ENCODE results near the gene PVRIG.
A peak's percentile ranks its signal among the peaks of the same experiment; 100 is the strongest.

PVRIG gene

DNA sequence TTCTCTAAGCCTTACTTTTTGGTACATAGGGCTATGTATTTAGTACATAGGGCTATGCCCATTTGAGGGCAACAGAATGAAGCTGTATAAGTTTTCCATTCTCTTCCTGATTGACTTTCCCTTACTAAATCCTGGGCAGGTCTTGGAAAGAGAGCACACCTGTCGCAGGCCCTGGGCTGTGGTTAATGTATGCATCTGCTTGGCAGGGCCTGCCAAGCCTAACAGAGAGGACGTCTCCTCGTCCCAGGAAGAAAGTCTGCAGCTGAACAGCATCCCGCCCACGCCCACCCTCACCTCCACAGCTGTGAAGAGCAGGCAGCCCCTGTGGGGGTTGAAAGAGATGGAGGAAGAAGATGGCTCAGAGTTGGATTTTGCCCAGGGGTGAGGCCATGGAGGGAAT lies 8.9 kb upstream of the PVRIG start:
- Histone ChIP-seq H3K27me3 (ENCODE audit: low read length) (no peaks in the 10 kb centered on the region), H3K36me3 (ENCODE audit: low read length) (no peaks in the 10 kb centered on the region), H3K27ac (ENCODE audit: low read depth, low read length) (peak overlapping the region; percentile 95), H3K9me3 (ENCODE audit: insufficient read depth, low read length) (no peaks in the 10 kb centered on the region), H3K9ac (ENCODE audit: low read length) (peak overlapping the region; percentile 61), H3K4me3 (ENCODE audit: insufficient read depth, low read length, poor library complexity, severe bottlenecking) (peak overlapping the region; percentile 40), H3F3A (ENCODE audit: insufficient read depth) (peaks cover 30% of the 10 kb centered on the region), H4K20me1 (ENCODE audit: low read depth, low read length) (no peaks in the 10 kb centered on the region), H3K4me2 (ENCODE audit: low read depth, low read length, poor library complexity, severe bottlenecking) (peak overlapping the region; percentile 73), H3K9me2 (replicated peaks; ENCODE audit: insufficient read depth, low read length) (no peaks in the 10 kb centered on the region), H3K79me2 (ENCODE audit: insufficient read depth, low read length) (no peaks in the 10 kb centered on the region), H2AFZ (ENCODE audit: low read depth, low read length, severe bottlenecking) (no peak overlapping the region)
- no peak for TF ChIP-seq EZH2phosphoT487 (conservative IDR thresholded peaks at IDR 0.05; ENCODE audit: low read length)
- TF ChIP-seq, protein P1, sequence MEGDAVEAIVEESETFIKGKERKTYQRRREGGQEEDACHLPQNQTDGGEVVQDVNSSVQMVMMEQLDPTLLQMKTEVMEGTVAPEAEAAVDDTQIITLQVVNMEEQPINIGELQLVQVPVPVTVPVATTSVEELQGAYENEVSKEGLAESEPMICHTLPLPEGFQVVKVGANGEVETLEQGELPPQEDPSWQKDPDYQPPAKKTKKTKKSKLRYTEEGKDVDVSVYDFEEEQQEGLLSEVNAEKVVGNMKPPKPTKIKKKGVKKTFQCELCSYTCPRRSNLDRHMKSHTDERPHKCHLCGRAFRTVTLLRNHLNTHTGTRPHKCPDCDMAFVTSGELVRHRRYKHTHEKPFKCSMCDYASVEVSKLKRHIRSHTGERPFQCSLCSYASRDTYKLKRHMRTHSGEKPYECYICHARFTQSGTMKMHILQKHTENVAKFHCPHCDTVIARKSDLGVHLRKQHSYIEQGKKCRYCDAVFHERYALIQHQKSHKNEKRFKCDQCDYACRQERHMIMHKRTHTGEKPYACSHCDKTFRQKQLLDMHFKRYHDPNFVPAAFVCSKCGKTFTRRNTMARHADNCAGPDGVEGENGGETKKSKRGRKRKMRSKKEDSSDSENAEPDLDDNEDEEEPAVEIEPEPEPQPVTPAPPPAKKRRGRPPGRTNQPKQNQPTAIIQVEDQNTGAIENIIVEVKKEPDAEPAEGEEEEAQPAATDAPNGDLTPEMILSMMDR (IDR thresholded peaks at IDR 0.05; ENCODE audit: insufficient read depth, low read length, poor library complexity, severe bottlenecking): no peak

DNA sequence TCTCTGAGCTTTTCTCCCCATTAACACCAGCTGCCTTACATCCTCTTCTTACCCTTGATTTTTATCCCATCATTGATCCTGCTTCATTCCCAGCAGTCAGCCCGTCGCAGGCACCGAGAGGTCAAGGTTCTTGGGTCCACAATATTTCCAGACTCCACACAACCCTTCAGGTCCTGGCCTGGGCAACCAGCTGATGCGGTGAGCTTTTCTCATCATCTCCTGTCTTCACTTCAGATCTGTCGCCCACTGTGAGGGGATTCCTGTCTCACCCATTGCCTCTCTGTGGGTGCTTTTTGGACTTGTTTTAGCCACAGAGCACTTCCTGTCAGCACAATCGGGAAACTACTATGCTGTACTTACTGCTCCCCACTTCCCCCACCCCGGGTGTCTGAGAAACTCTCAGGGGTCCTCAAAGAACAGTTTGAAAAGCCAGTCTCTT lies 8.4 kb upstream of the PVRIG start:
- peak overlapping the region; percentile 8 for H2AFZ ChIP-seq (ENCODE audit: low read depth, low read length, severe bottlenecking)
- H3K9me3 ChIP-seq (ENCODE audit: insufficient read depth, low read length): no peaks in the 10 kb centered on the region
- H3K27ac ChIP-seq (ENCODE audit: low read depth, low read length): peak overlapping the region; percentile 95
- no peaks in the 10 kb centered on the region for H3K9me2 ChIP-seq (replicated peaks; ENCODE audit: insufficient read depth, low read length)
- TF ChIP-seq EZH2phosphoT487 (conservative IDR thresholded peaks at IDR 0.05; ENCODE audit: low read length): no peak
- TF ChIP-seq, protein P1 (IDR thresholded peaks at IDR 0.05; ENCODE audit: insufficient read depth, low read length, poor library complexity, severe bottlenecking): no peak
- peak overlapping the region; percentile 61 for H3K9ac ChIP-seq (ENCODE audit: low read length)
- H4K20me1 ChIP-seq (ENCODE audit: low read depth, low read length): no peaks in the 10 kb centered on the region
- H3K79me2 ChIP-seq (ENCODE audit: insufficient read depth, low read length): no peaks in the 10 kb centered on the region
- H3K4me2 ChIP-seq (ENCODE audit: low read depth, low read length, poor library complexity, severe bottlenecking): peak overlapping the region; percentile 73
- H3K4me3 ChIP-seq (ENCODE audit: insufficient read depth, low read length, poor library complexity, severe bottlenecking): peak overlapping the region; percentile 40
- H3K36me3 ChIP-seq (ENCODE audit: low read length): no peaks in the 10 kb centered on the region
- H3F3A ChIP-seq (ENCODE audit: insufficient read depth): peaks cover 36% of the 10 kb centered on the region
- no peaks in the 10 kb centered on the region for H3K27me3 ChIP-seq (ENCODE audit: low read length)

DNA sequence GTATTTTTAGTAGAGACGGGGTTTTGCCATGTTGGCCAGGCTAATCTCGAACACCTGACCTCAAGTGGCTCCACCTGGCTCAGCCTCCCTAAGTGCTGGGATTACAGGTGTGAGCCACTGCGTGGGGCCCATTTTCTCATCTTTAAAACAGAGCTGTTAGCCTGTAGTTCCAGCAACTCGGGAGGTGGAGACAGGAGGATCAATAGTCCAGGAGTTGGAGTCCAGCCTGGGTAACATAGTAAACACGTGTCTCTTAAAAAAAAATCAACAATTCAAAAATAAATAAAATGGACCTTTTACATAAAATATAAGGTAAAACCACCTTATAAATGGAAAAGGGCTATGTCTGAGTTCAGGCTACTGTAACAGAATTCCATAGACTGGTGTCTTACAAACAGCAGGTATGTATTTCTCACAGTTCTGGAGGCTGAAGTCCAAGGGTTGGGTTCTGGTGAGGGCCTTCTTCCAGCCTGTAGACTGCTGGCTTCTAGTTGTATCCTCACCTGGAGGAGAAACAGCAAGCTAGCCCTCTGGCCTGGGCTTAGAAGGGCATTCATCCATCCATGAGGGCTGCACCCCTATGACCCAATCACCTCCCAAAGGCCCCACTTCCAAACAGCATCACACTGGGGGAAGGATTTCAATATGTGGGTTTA lies 7.0 kb upstream of the PVRIG start:
- no peak overlapping the region for H2AFZ ChIP-seq (ENCODE audit: low read depth, low read length, severe bottlenecking)
- no peaks in the 10 kb centered on the region for H3K79me2 ChIP-seq (ENCODE audit: insufficient read depth, low read length)
- peak overlapping the region; percentile 61 for H3K9ac ChIP-seq (ENCODE audit: low read length)
- peak overlapping the region; percentile 95 for H3K27ac ChIP-seq (ENCODE audit: low read depth, low read length)
- no peaks in the 10 kb centered on the region for H3K9me3 ChIP-seq (ENCODE audit: insufficient read depth, low read length)
- no peaks in the 10 kb centered on the region for H3K36me3 ChIP-seq (ENCODE audit: low read length)
- H4K20me1 ChIP-seq (ENCODE audit: low read depth, low read length): no peaks in the 10 kb centered on the region
- no peak for TF ChIP-seq EZH2phosphoT487 (conservative IDR thresholded peaks at IDR 0.05; ENCODE audit: low read length)
- TF ChIP-seq, protein P1 (IDR thresholded peaks at IDR 0.05; ENCODE audit: insufficient read depth, low read length, poor library complexity, severe bottlenecking): no peak
- peak overlapping the region; percentile 40 for H3K4me3 ChIP-seq (ENCODE audit: insufficient read depth, low read length, poor library complexity, severe bottlenecking)
- no peaks in the 10 kb centered on the region for H3K9me2 ChIP-seq (replicated peaks; ENCODE audit: insufficient read depth, low read length)
- no peaks in the 10 kb centered on the region for H3K27me3 ChIP-seq (ENCODE audit: low read length)
- peak overlapping the region; percentile 73 for H3K4me2 ChIP-seq (ENCODE audit: low read depth, low read length, poor library complexity, severe bottlenecking)
- H3F3A ChIP-seq (ENCODE audit: insufficient read depth): peaks cover 46% of the 10 kb centered on the region
